ENCODE data around the gene UBE2D1. TPM values are rescaled to one million over a fixed set of nuclear protein-coding genes. Genes with fewer than 3 reads are reported as not detected.
"Not testable (repeated sequence)": the region's sequence is repeated elsewhere in the genome, so short reads cannot be mapped to it uniquely, and the experiment has no call there.

The UBE2D1 gene
- total and polyA plus RNA-seq, 4 donors, result 10.6 to 17.8 (median 13.3) TPM

DNA sequence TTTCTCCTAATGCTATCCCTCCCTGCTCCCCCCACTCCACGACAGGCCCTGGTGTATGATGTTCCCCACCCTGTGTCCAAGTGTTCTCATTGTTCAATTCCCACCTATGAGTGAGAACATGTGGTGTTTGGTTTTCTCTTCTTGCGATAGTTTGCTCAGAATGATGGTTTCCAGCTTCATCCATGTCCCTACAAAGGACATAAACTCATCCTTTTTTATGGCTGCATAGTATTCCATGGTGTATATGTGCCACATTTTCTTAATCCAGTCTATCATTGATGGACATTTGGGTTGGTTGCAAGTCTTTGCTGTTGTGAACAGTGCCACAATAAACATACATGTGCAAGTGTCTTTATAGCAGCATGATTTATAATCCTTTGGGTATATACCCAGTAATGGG is 83.1 kb downstream of the UBE2D1 start:
- not testable (repeated sequence) for H3K4me1 ChIP-seq (ENCODE audit: control insufficient read depth in 1 of 2, insufficient read depth in 2 of 2, low read length in 2 of 2); H3K9me3 ChIP-seq (ENCODE audit: control insufficient read depth, low read length); H3K27ac ChIP-seq (ENCODE audit: low read depth in 1 of 2, low read length in 2 of 2); DNase-seq; H3K36me3 ChIP-seq (ENCODE audit: control insufficient read depth in 1 of 2, insufficient read depth in 2 of 2, low read length in 1 of 2); H3K4me3 ChIP-seq (ENCODE audit: low read length in 2 of 2); H3K27me3 ChIP-seq (ENCODE audit: control insufficient read depth in 1 of 2, insufficient read depth in 2 of 2, low read length in 1 of 2); ATAC-seq (ENCODE audit: low FRiP score)
- intact Hi-C loops (cut with DNase I), result loop anchor here in 1 of 2 donors (5.0 to 10.0 kb wide), 2 partner anchors 94 to 367 kb away; partner anchors contain the start of gene BICC1
- 84 to 93% methylated on average over 2 of the region's 2 CpGs for WGBS, 2 donors

Other genes with a start within 250 kb of the UBE2D1 start
- gene IPMK, start 67.1 kb upstream of the UBE2D1 start, total RNA-seq, result 1 to 10 TPM; 4.5 to 8.1 TPM
- 1 to 10 TPM in 1 of 2 donors, under 1 TPM in 1; 0.87 to 2.9 TPM for gene IPMK, start 67.1 kb upstream of the UBE2D1 start, polyA plus RNA-seq
- gene CISD1, start 65.8 kb upstream of the UBE2D1 start, total RNA-seq, result 10 to 100 TPM; 28.8 to 30.7 TPM
- 10 to 100 TPM; 33.7 to 47.7 TPM for gene CISD1, start 65.8 kb upstream of the UBE2D1 start, polyA plus RNA-seq
- gene TFAM, start 50.4 kb downstream of the UBE2D1 start, total RNA-seq, result 10 to 100 TPM; 20.0 to 25.5 TPM
- gene TFAM, start 50.4 kb downstream of the UBE2D1 start, polyA plus RNA-seq, result 1 to 10 TPM; 6.5 to 7.1 TPM
- gene BICC1, start 177.9 kb downstream of the UBE2D1 start, total RNA-seq, result 10 to 100 TPM; 17.3 to 46.8 TPM
- 10 to 100 TPM in 1 of 2 donors, 1 to 10 TPM in 1; 3.8 to 10.5 TPM for gene BICC1, start 177.9 kb downstream of the UBE2D1 start, polyA plus RNA-seq

Data from aorta (tissue), 5 donors.